Uterus (tissue), 4 donors: Measurements from ENCODE around the gene RAB40A. TPM values are rescaled to one million over a fixed set of nuclear protein-coding genes. Genes with fewer than 3 reads are reported as not detected.

ENCODE experiments used
- DNase-seq, 2 donors: peaks; one replicate each; pipeline ENCODE4 v3.0.0-alpha.2; 2019 to 2020
- H3K27ac ChIP-seq, 2 donors: fragments of 200-600 bp; sonication (generic); 1 replicate in 1 of 2; 2 replicates in 1 of 2; pipeline ENCODE4 v1.5.1; 2016 to 2018
- H3K27me3 ChIP-seq, 2 donors: fragments of 200-600 bp; sonication (generic); one replicate each; pipeline ENCODE4 v1.5.1; 2018 to 2019; ENCODE audit warnings: control low read depth in 1 of 2
- H3K36me3 ChIP-seq, 2 donors: fragments of 200-600 bp; sonication (generic); one replicate each; pipeline ENCODE4 v1.5.1; 2019; ENCODE audit warnings: control low read depth in 1 of 2
- H3K4me1 ChIP-seq, 2 donors: fragments of 200-600 bp; sonication (generic); one replicate each; pipeline ENCODE4 v1.5.1; 2018 to 2019; ENCODE audit warnings: control low read depth in 1 of 2
- H3K4me3 ChIP-seq, 2 donors: fragments of 200-600 bp; sonication (generic); 1 replicate in 1 of 2; 2 replicates in 1 of 2; pipeline ENCODE4 v1.5.1; 2018 to 2019; ENCODE audit warnings: mild to moderate bottlenecking in 1 of 2
- H3K9me3 ChIP-seq, 2 donors: fragments of 200-600 bp; sonication (generic); one replicate each; pipeline ENCODE4 v1.5.1; 2019; ENCODE audit warnings: control low read depth in 1 of 2
- POLR2A ChIP-seq, 2 donors: fragments of 450-650 bp; IDR thresholded peaks; one replicate each; pipeline ENCODE4 v1.6.1; 2016; ENCODE audit warnings: antibody characterized with exemption in 2 of 2, mild to moderate bottlenecking in 1 of 2, moderate library complexity in 1 of 2
- intact Hi-C: fragments of 100-400 bp; cut with DNase I; formaldehyde crosslinking; loops from one replicate; pipeline ENCODE4 v1.15.1; 2023; ENCODE audit warnings: low total_unique reads
- total RNA-seq, 4 donors: library from RNA; depleted of rRNA in 3 of 4; stranded (reverse); fragments of >200 nt in 3 of 4; gene quantifications; one replicate each; pipeline versions ENCODE4 v1.1.0 to v1.2.4, GENCODE V29; 2014 to 2023
- TF ChIP-seq, protein P1 (sequence below), 4 experiments: fragments of 200-600 bp in 2 of 4; fragments of 450-650 bp in 2 of 4; sonication (generic) in 2 of 4; IDR thresholded peaks; one replicate each; pipeline ENCODE4 v1.5.1; 2016 to 2019; ENCODE audit warnings: antibody characterized with exemption in 4 of 4, mild to moderate bottlenecking in 2 of 4, moderate library complexity in 1 of 4
- donor health status: DM: yes; HTN: yes; CAD: no.

RAB40A gene
- total RNA-seq, 4 donors from 2014 or later: 0.88 to 8.7 (median 3.9) TPM

DNA sequence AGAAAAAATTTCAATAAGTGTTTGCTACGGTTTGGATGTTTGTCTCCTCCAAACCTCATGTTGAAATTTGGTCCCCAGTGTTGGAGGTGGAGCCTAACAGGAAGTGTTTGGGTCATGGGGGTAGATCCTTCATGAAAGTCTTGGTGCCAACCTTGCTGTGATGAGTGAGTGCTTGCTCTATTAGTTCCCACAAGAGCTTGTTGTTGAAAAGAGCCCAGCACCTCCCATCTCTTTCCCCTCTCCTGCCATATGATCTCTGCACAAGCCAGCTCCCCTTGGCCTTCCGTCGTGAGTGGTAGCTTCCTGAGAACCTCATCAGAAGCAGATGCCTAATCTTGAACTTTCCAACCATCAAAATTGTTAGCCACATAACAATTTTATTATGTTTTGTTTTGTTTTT lies 10.3 kb upstream of the RAB40A start:
- Histone ChIP-seq H3K4me1 (no peaks in the 10 kb centered on the region), H3K4me3 (no peak overlapping the region), H3K27ac (no peak overlapping the region), H3K36me3 (no peaks in the 10 kb centered on the region), H3K27me3 (peaks cover 0 to 6% of the 10 kb centered on the region in 2 donors), H3K9me3 (no peaks in the 10 kb centered on the region)
- no peak for DNase-seq
- intact Hi-C loops: no loop called here
- TF ChIP-seq, protein P1, sequence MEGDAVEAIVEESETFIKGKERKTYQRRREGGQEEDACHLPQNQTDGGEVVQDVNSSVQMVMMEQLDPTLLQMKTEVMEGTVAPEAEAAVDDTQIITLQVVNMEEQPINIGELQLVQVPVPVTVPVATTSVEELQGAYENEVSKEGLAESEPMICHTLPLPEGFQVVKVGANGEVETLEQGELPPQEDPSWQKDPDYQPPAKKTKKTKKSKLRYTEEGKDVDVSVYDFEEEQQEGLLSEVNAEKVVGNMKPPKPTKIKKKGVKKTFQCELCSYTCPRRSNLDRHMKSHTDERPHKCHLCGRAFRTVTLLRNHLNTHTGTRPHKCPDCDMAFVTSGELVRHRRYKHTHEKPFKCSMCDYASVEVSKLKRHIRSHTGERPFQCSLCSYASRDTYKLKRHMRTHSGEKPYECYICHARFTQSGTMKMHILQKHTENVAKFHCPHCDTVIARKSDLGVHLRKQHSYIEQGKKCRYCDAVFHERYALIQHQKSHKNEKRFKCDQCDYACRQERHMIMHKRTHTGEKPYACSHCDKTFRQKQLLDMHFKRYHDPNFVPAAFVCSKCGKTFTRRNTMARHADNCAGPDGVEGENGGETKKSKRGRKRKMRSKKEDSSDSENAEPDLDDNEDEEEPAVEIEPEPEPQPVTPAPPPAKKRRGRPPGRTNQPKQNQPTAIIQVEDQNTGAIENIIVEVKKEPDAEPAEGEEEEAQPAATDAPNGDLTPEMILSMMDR (IDR thresholded peaks at IDR 0.05): no peak
- TF ChIP-seq POLR2A (IDR thresholded peaks at IDR 0.05): no peak

DNA sequence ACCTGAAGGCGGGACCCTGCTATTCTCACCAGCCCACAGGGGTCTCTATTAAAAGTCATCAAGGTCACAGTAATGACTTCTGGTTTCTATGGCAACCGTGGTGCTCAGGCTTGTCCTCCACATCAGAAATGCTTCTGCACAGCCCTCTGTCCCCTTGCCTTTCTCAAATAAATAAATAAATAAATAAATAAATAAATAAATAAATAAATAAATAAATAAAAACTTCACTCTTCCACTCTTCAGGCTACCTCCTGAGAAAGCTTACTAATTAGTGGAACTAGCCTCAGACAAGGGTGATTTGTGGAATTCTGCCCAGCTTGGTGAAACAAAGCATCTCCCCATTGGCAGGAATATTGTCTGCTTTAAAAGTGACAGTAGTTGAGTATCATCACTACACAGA lies 5.5 kb upstream of the RAB40A start:
- DNase-seq: no peak

DNA sequence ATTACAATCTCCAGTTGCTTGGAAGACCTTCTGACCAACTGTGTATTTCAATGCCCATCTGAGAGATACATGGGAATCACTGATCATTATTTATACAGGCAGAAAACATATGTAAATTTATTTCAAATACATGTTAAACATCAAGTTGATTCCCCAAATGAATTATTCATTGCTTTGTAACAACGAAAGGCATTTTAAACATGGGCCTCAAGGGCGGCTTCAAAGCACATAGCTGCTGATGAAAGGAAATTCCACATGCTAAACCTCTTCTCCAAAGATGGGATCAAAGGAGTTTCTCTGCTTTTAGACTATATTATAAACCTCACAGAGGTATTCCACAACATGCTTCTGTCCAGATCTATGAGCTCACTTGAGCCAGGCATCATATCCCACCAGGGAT lies 4.3 kb upstream of the RAB40A start:
- no peak for DNase-seq
- TF ChIP-seq POLR2A (IDR thresholded peaks at IDR 0.05): no peak
- TF ChIP-seq, protein P1 (IDR thresholded peaks at IDR 0.05): no peak
- H3K4me3 ChIP-seq: no peak overlapping the region

More for the DNA sequence above, 5.5 kb upstream of the RAB40A start:
- Histone ChIP-seq H3K27me3 (no peaks in the 10 kb centered on the region), H3K36me3 (no peaks in the 10 kb centered on the region), H3K4me1 (no peaks in the 10 kb centered on the region), H3K27ac (no peak overlapping the region), H3K9me3 (no peaks in the 10 kb centered on the region), H3K4me3 (no peak overlapping the region)
- TF ChIP-seq POLR2A (IDR thresholded peaks at IDR 0.05): no peak
- TF ChIP-seq, protein P1 (IDR thresholded peaks at IDR 0.05): no peak
- intact Hi-C loops: no loop called here

DNA sequence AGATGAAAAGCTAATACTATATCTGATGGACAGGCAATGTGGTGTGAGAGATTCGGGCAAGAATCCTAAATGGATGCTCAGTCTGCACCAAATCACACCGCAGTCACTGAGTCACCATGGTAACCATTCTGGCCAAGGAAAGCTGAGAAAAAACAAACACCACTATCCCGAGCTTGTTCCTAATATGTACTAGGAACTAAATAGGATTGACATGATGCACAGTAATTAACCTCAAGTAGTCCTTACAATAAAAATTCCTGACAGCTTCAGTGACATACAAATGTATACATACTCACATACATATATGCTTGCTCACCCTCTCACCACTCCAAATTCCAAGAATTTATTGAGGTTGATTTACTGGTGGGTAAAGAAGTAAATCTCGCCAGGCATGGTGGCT lies 1.1 kb upstream of the RAB40A start:
- DNase-seq: no peak
- TF ChIP-seq POLR2A (IDR thresholded peaks at IDR 0.05): no peak
- TF ChIP-seq, protein P1 (IDR thresholded peaks at IDR 0.05): no peak
- Histone ChIP-seq H3K27ac (no peak overlapping the region), H3K9me3 (no peaks in the 10 kb centered on the region), H3K36me3 (no peaks in the 10 kb centered on the region), H3K4me3 (no peak overlapping the region), H3K4me1 (no peaks in the 10 kb centered on the region), H3K27me3 (no peaks in the 10 kb centered on the region)
- intact Hi-C loops: no loop called here

More for the DNA sequence above, 4.3 kb upstream of the RAB40A start:
- no peaks in the 10 kb centered on the region for H3K27me3 ChIP-seq
- no peak overlapping the region for H3K27ac ChIP-seq
- no peaks in the 10 kb centered on the region for H3K36me3 ChIP-seq
- H3K4me1 ChIP-seq: no peaks in the 10 kb centered on the region
- intact Hi-C loops: no loop called here
- no peaks in the 10 kb centered on the region for H3K9me3 ChIP-seq

DNA sequence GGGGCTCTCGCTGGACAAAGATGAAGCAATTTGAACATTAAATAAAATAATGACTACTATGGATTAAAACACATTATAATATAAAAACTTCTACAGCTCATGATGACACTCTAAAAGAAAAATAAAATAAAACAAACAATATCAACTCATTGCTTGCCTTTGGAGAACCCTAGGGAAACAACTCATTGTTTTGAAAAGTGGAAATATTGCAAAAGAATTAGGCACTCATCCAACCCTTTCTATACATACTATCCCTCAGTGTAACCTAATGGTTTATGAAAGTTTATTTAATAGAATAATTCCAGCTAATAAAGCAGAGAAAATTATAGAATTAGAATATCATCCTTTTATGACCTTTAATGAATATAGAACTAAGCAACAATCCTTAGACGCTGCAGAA lies 718 bp downstream of the RAB40A start:
- no peaks in the 10 kb centered on the region for H3K9me3 ChIP-seq
- intact Hi-C loops: no loop called here
- TF ChIP-seq, protein P1 (IDR thresholded peaks at IDR 0.05): no peak
- TF ChIP-seq POLR2A (IDR thresholded peaks at IDR 0.05): no peak
- no peak for DNase-seq
- H3K36me3 ChIP-seq: no peaks in the 10 kb centered on the region
- H3K27me3 ChIP-seq: no peaks in the 10 kb centered on the region
- H3K4me1 ChIP-seq: no peaks in the 10 kb centered on the region
- no peak overlapping the region for H3K27ac ChIP-seq
- H3K4me3 ChIP-seq: no peak overlapping the region
